ENCODE results near the gene SDHC. TPM values are rescaled to one million over a fixed set of nuclear protein-coding genes. Genes with fewer than 3 reads are reported as not detected.

The SDHC gene
- total RNA-seq (20.2 TPM), polyA plus RNA-seq (ENCODE audit: insufficient read depth in 1 of 8, insufficient read length in 8 of 8, low replicate concordance in 1 of 8) (100 to 1,000 TPM; 112 to 145 (median 136) TPM)
- long read RNA-seq, donor 1, full-length matches to known transcripts, result 15 of 15 reads
- long read RNA-seq, donor 1, partial matches to known transcripts, result 0 of 15 reads
- long read RNA-seq, donor 1, other reads (novel, unspliced or antisense), result 0 of 15 reads
- long read RNA-seq, donor 2, full-length matches to known transcripts, result 5 of 5 reads
- long read RNA-seq, donor 2, partial matches to known transcripts, result 0 of 5 reads
- long read RNA-seq, donor 2, other reads (novel, unspliced or antisense), result 0 of 5 reads
- long read RNA-seq, donor 3, full-length matches to known transcripts, result 20 of 20 reads
- long read RNA-seq, donor 3, partial matches to known transcripts, result 0 of 20 reads
- long read RNA-seq, donor 3, other reads (novel, unspliced or antisense), result 0 of 20 reads
- long read RNA-seq, donor 4, full-length matches to known transcripts, result 21 of 31 reads
- long read RNA-seq, donor 4, partial matches to known transcripts, result 10 of 31 reads
- long read RNA-seq, donor 4, other reads (novel, unspliced or antisense), result 0 of 31 reads
- long read RNA-seq, donor 5, full-length matches to known transcripts, result 83 of 107 reads
- long read RNA-seq, donor 5, partial matches to known transcripts, result 24 of 107 reads
- long read RNA-seq, donor 5, other reads (novel, unspliced or antisense), result 0 of 107 reads
- long read RNA-seq, donor 6, full-length matches to known transcripts, result 70 of 96 reads
- long read RNA-seq, donor 6, partial matches to known transcripts, result 26 of 96 reads
- long read RNA-seq, donor 6, other reads (novel, unspliced or antisense), result 0 of 96 reads
- long read RNA-seq, donor 7, full-length matches to known transcripts, result 54 of 66 reads
- long read RNA-seq, donor 7, partial matches to known transcripts, result 12 of 66 reads
- long read RNA-seq, donor 7, other reads (novel, unspliced or antisense), result 0 of 66 reads
- long read RNA-seq, donor 8, full-length matches to known transcripts, result 31 of 31 reads
- long read RNA-seq, donor 8, partial matches to known transcripts, result 0 of 31 reads
- long read RNA-seq, donor 8, other reads (novel, unspliced or antisense), result 0 of 31 reads
- long read RNA-seq, donor 9, full-length matches to known transcripts, result 33 of 46 reads
- long read RNA-seq, donor 9, partial matches to known transcripts, result 13 of 46 reads
- long read RNA-seq, donor 9, other reads (novel, unspliced or antisense), result 0 of 46 reads
- long read RNA-seq, donor 10, full-length matches to known transcripts, result 79 of 102 reads
- long read RNA-seq, donor 10, partial matches to known transcripts, result 23 of 102 reads
- long read RNA-seq, donor 10, other reads (novel, unspliced or antisense), result 0 of 102 reads
- long read RNA-seq, donor 11, full-length matches to known transcripts, result 42 of 65 reads
- long read RNA-seq, donor 11, partial matches to known transcripts, result 18 of 65 reads
- long read RNA-seq, donor 11, other reads (novel, unspliced or antisense), result 5 of 65 reads

DNA sequence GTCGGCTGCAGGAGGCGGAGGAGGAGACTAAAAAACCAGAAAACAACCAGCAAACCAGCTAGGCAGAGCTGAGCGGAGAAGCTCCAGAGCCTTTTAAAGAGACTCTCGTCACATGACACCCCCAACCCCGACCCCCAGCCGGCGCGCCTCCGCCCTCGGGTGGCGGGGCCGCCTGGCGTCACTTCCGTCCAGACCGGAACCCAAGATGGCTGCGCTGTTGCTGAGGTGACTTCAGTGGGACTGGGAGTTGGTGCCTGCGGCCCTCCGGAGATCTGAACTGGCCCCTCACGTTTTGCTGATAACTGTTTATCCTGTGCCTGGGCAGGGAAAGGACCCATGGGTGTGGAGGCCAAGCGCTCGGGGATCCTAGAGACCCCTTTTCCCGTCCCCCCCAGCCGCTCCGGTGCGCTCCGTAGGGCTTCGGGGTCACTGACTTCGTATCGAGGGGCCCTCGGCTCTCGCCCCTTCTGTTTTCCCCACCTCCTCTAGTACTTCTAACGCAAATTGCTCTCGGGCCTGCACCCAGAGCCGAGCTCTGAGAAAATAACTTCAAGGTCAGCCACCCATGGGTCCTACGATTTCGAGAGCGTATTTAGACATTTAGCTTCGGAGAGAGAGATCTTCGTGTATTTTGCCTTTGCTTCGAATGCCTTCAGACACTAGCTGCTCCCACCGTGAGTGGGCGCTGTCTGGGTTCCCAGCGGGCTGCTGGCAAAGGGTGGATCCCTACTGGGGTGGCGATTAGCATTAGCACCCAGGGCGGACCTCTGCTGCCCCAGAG, at the start of gene SDHC:
Gene SDHC, plus strand, starts transcription at position 181 of the 781 bp plus-strand sequence. Its CDS starts 25 bp downstream, at position 206.
- H3K36me3 ChIP-seq (ENCODE audit: control insufficient read depth, insufficient read depth, low read length), result no peaks in the 10 kb centered on the region
- H3K4me3 ChIP-seq (ENCODE audit: low read length), result peak within 1 kb of the TSS; percentile 99
- peak within 1 kb of the TSS; percentile 96 for H3K27ac ChIP-seq (ENCODE audit: low read length)
- H3K27me3 ChIP-seq (ENCODE audit: control insufficient read depth, insufficient read depth, low read length), result peaks cover 8% of the 10 kb centered on the region
- WGBS (ENCODE audit: insufficient coverage), result 0% methylated on average over 32 of the region's 45 CpGs
- no peaks in the 10 kb centered on the region for H3K9me3 ChIP-seq (replicated peaks; ENCODE audit: control insufficient read depth, low read depth, low read length)
- H3K4me1 ChIP-seq (ENCODE audit: control insufficient read depth, insufficient read depth, low read length), result peaks cover 14% of the 10 kb centered on the region
- DNase-seq, result peak; percentile 96

GRCh38 chr1:161265305-161265704, 48.9 kb upstream of the SDHC start:
- Histone ChIP-seq H3K36me3 (ENCODE audit: control insufficient read depth, insufficient read depth, low read length) (no peaks in the 10 kb centered on the region), H3K27ac (ENCODE audit: low read length) (no peak overlapping the region), H3K4me3 (ENCODE audit: low read length) (no peak overlapping the region), H3K4me1 (ENCODE audit: control insufficient read depth, insufficient read depth, low read length) (peaks cover 16% of the 10 kb centered on the region), H3K9me3 (replicated peaks; ENCODE audit: control insufficient read depth, low read depth, low read length) (no peaks in the 10 kb centered on the region), H3K27me3 (ENCODE audit: control insufficient read depth, insufficient read depth, low read length) (peaks cover 12% of the 10 kb centered on the region)
- no peak for DNase-seq
- WGBS (ENCODE audit: insufficient coverage), result 67% methylated on average over 3 of the region's 5 CpGs

GRCh38 chr1:161266202-161266601, 48.0 kb upstream of the SDHC start:
- Histone ChIP-seq H3K27ac (ENCODE audit: low read length) (no peak overlapping the region), H3K36me3 (ENCODE audit: control insufficient read depth, insufficient read depth, low read length) (no peaks in the 10 kb centered on the region), H3K4me1 (ENCODE audit: control insufficient read depth, insufficient read depth, low read length) (peaks cover 10% of the 10 kb centered on the region), H3K4me3 (ENCODE audit: low read length) (no peak overlapping the region), H3K9me3 (replicated peaks; ENCODE audit: control insufficient read depth, low read depth, low read length) (no peaks in the 10 kb centered on the region), H3K27me3 (ENCODE audit: control insufficient read depth, insufficient read depth, low read length) (peaks cover 3% of the 10 kb centered on the region)
- no peak for DNase-seq
- no CpG with 5 or more reads among the region's 3 CpGs for WGBS (ENCODE audit: insufficient coverage)

DNA sequence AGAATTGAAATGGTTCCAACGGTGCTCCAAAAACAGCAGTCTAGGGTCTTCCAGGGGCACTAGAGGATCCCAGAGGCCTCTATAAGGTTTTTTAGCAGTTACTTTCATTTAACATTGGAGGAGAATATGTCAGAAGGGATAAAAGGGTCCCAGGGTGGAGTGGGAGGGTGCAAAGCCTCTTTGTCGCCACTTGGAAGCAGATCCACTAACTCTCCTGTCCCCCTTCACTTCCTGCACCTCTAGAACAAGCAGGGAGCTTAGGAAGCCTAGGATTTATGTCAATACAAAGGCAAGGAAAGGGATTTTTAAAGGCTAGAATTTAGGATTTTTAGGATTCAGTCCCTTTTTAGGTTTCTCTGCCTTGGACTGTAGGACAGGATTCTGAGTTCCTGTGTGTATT, 47.3 kb upstream of the SDHC start:
- Histone ChIP-seq H3K27ac (ENCODE audit: low read length) (no peak overlapping the region), H3K4me3 (ENCODE audit: low read length) (no peak overlapping the region), H3K27me3 (ENCODE audit: control insufficient read depth, insufficient read depth, low read length) (no peaks in the 10 kb centered on the region), H3K36me3 (ENCODE audit: control insufficient read depth, insufficient read depth, low read length) (no peaks in the 10 kb centered on the region), H3K9me3 (replicated peaks; ENCODE audit: control insufficient read depth, low read depth, low read length) (no peaks in the 10 kb centered on the region), H3K4me1 (ENCODE audit: control insufficient read depth, insufficient read depth, low read length) (peaks cover 8% of the 10 kb centered on the region)
- DNase-seq, result no peak
- 14% methylated on average over 1 of the region's 2 CpGs for WGBS (ENCODE audit: insufficient coverage)

GRCh38 chr1:161267321-161267720, 46.9 kb upstream of the SDHC start:
- Histone ChIP-seq H3K36me3 (ENCODE audit: control insufficient read depth, insufficient read depth, low read length) (no peaks in the 10 kb centered on the region), H3K27me3 (ENCODE audit: control insufficient read depth, insufficient read depth, low read length) (no peaks in the 10 kb centered on the region), H3K4me3 (ENCODE audit: low read length) (no peak overlapping the region), H3K4me1 (ENCODE audit: control insufficient read depth, insufficient read depth, low read length) (peaks cover 8% of the 10 kb centered on the region), H3K27ac (ENCODE audit: low read length) (no peak overlapping the region), H3K9me3 (replicated peaks; ENCODE audit: control insufficient read depth, low read depth, low read length) (no peaks in the 10 kb centered on the region)
- DNase-seq, result peak; percentile 45
- 60% methylated on average over 2 of the region's 3 CpGs for WGBS (ENCODE audit: insufficient coverage)

DNA sequence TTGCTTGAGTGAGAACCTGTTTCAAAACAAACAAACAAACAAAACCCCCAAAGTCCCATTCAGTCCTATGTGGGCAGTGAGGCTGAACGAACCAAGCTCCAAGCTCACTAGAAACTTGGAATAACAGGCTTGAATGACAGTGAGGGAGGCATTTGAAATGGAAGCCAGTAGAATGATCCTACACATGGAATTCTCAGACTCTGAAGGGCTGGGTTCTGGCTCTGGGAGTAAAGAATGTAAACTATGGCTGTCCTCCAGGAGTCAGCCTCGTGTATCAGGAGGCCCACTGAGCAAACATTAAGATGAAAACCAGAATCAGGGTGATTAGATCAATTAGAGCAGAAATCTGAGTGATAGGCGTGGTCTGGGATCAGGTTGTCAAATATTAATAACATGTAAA, 40.8 kb upstream of the SDHC start:
- H3K27ac ChIP-seq (ENCODE audit: low read length), result no peak overlapping the region
- 0% methylated on average over 1 of the region's 3 CpGs for WGBS (ENCODE audit: insufficient coverage)
- no peaks in the 10 kb centered on the region for H3K9me3 ChIP-seq (replicated peaks; ENCODE audit: control insufficient read depth, low read depth, low read length)
- H3K36me3 ChIP-seq (ENCODE audit: control insufficient read depth, insufficient read depth, low read length), result no peaks in the 10 kb centered on the region
- DNase-seq, result no peak
- no peaks in the 10 kb centered on the region for H3K4me1 ChIP-seq (ENCODE audit: control insufficient read depth, insufficient read depth, low read length)
- peaks cover 2% of the 10 kb centered on the region for H3K27me3 ChIP-seq (ENCODE audit: control insufficient read depth, insufficient read depth, low read length)
- no peak overlapping the region for H3K4me3 ChIP-seq (ENCODE audit: low read length)

DNA sequence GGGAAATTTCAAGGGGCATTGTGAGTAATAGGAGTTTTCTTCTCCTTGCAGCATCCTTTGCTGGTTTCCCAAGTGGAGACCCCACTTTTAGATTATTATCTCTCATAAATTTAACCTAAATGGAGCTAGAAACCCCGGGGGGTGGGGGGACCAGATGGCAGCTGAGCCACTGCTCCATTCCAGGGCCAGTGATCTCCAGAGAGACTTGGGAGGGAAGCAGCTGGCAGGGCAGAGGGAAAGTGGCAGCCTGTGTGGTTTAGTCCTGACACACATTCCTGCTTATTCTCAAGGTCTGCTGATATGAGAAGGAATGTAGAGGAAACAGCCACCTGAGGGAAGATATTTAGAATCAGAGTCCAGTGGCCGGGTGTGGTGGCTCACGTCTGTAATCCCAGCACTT, 39.3 kb upstream of the SDHC start:
- no peak for DNase-seq
- Histone ChIP-seq H3K9me3 (replicated peaks; ENCODE audit: control insufficient read depth, low read depth, low read length) (no peaks in the 10 kb centered on the region), H3K4me1 (ENCODE audit: control insufficient read depth, insufficient read depth, low read length) (no peaks in the 10 kb centered on the region), H3K36me3 (ENCODE audit: control insufficient read depth, insufficient read depth, low read length) (no peaks in the 10 kb centered on the region), H3K4me3 (ENCODE audit: low read length) (no peak overlapping the region), H3K27me3 (ENCODE audit: control insufficient read depth, insufficient read depth, low read length) (peaks cover 2% of the 10 kb centered on the region), H3K27ac (ENCODE audit: low read length) (no peak overlapping the region)
- WGBS (ENCODE audit: insufficient coverage), result no CpG with 5 or more reads among the region's 3 CpGs

DNA sequence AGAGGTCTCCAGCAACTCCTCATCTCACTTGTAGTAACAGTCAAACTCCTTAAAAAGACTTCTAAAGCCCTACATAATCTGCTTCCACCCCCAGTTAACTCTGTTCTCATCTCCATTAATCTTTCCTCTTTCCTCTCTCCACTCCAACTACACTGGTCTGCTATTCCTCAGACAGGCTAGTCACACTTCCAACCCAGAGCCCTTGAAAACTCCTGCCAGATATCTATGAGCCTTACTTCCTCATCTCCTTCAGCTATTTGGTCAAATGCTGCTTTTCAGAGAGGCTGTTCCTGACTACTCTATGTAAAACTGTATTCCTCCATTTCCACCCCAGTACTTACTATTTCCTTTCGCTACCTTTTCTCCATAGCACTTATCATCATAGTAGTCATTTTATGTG, 31.2 kb upstream of the SDHC start:
- Histone ChIP-seq H3K36me3 (ENCODE audit: control insufficient read depth, insufficient read depth, low read length) (no peaks in the 10 kb centered on the region), H3K4me3 (ENCODE audit: low read length) (no peak overlapping the region), H3K27me3 (ENCODE audit: control insufficient read depth, insufficient read depth, low read length) (no peaks in the 10 kb centered on the region), H3K27ac (ENCODE audit: low read length) (no peak overlapping the region), H3K4me1 (ENCODE audit: control insufficient read depth, insufficient read depth, low read length) (no peaks in the 10 kb centered on the region), H3K9me3 (replicated peaks; ENCODE audit: control insufficient read depth, low read depth, low read length) (no peaks in the 10 kb centered on the region)
- DNase-seq, result no peak
- WGBS (ENCODE audit: insufficient coverage), result no CpG with 5 or more reads among the region's 1 CpG

DNA sequence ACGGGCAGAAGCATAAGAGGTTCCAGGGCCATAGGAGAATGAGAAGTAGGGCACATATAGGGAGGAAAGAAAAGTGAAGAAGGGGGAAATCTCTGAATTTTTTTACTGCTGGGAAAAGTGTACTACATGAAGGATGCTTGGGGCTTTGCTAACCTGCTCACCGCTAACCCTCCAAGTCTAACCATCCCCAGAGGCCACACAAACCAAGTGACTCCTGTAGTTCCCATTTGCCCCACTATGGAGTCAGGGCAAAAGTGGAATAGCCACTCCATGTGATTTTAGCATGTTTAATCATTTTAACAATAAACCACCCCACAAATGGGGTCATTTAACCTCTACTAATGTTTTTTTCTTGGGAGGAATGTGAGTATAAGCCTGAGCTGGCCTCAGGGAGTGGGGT, 29.1 kb upstream of the SDHC start:
- WGBS (ENCODE audit: insufficient coverage), result 67% methylated on average over 1 of the region's 2 CpGs
- no peaks in the 10 kb centered on the region for H3K4me1 ChIP-seq (ENCODE audit: control insufficient read depth, insufficient read depth, low read length)
- DNase-seq, result no peak
- H3K9me3 ChIP-seq (replicated peaks; ENCODE audit: control insufficient read depth, low read depth, low read length), result no peaks in the 10 kb centered on the region
- H3K27ac ChIP-seq (ENCODE audit: low read length), result no peak overlapping the region
- no peaks in the 10 kb centered on the region for H3K27me3 ChIP-seq (ENCODE audit: control insufficient read depth, insufficient read depth, low read length)
- no peak overlapping the region for H3K4me3 ChIP-seq (ENCODE audit: low read length)
- no peaks in the 10 kb centered on the region for H3K36me3 ChIP-seq (ENCODE audit: control insufficient read depth, insufficient read depth, low read length)
